Panc1 (cell line): Measurements from ENCODE around the gene ATP9A.

ENCODE experiments used
- CTCF ChIP-seq: fragments of 450-650 bp; IDR thresholded peaks from 2 replicates; pipeline ENCODE4 v1.5.1; 2017; ENCODE audit warnings: mild to moderate bottlenecking
- POLR2AphosphoS5 ChIP-seq: IDR thresholded peaks from 2 replicates; pipeline ENCODE4 v1.6.1; 2012; ENCODE audit warnings: mild to moderate bottlenecking, low read depth, low read length, moderate library complexity
- SIN3A ChIP-seq: IDR thresholded peaks from 2 replicates; pipeline ENCODE4 v1.6.1; 2012; ENCODE audit warnings: low read depth, mild to moderate bottlenecking, low read length, moderate library complexity, borderline replicate concordance; ENCODE audit not compliant: insufficient read depth
- TCF7L2 ChIP-seq: IDR thresholded peaks from 2 replicates; pipeline ENCODE4 v1.6.1; 2011; ENCODE audit warnings: mild to moderate bottlenecking, low read depth, low read length, inconsistent platforms
- TF ChIP-seq, protein P1 (sequence below), 2 experiments: IDR thresholded peaks; 2 replicates each; pipeline ENCODE4 v1.6.1; 2011 to 2012; ENCODE audit warnings: low read depth in 2 of 2, control low read depth in 1 of 2, low read length in 1 of 2, mild to moderate bottlenecking in 1 of 2, moderate library complexity in 1 of 2; ENCODE audit not compliant: insufficient read depth in 1 of 2

- TF ChIP-seq CTCF (no peak), POLR2AphosphoS5 (no peak), SIN3A (no peak), TCF7L2 (no peak)
- TF ChIP-seq, protein P1, sequence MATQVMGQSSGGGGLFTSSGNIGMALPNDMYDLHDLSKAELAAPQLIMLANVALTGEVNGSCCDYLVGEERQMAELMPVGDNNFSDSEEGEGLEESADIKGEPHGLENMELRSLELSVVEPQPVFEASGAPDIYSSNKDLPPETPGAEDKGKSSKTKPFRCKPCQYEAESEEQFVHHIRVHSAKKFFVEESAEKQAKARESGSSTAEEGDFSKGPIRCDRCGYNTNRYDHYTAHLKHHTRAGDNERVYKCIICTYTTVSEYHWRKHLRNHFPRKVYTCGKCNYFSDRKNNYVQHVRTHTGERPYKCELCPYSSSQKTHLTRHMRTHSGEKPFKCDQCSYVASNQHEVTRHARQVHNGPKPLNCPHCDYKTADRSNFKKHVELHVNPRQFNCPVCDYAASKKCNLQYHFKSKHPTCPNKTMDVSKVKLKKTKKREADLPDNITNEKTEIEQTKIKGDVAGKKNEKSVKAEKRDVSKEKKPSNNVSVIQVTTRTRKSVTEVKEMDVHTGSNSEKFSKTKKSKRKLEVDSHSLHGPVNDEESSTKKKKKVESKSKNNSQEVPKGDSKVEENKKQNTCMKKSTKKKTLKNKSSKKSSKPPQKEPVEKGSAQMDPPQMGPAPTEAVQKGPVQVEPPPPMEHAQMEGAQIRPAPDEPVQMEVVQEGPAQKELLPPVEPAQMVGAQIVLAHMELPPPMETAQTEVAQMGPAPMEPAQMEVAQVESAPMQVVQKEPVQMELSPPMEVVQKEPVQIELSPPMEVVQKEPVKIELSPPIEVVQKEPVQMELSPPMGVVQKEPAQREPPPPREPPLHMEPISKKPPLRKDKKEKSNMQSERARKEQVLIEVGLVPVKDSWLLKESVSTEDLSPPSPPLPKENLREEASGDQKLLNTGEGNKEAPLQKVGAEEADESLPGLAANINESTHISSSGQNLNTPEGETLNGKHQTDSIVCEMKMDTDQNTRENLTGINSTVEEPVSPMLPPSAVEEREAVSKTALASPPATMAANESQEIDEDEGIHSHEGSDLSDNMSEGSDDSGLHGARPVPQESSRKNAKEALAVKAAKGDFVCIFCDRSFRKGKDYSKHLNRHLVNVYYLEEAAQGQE (IDR thresholded peaks at IDR 0.05; ENCODE audit: insufficient read depth in 1 of 2, low read depth in 2 of 2, low read length in 1 of 2) = no peak
Measured at GRCh38 chr20:51769976-51770615, 1.9 kb upstream of the ATP9A start.
